ENCODE results near the gene BEGAIN. TPM values are rescaled to one million over a fixed set of nuclear protein-coding genes. Genes with fewer than 3 reads are reported as not detected.

BEGAIN gene
- total RNA-seq, 1 experiment from 2014 or later, result not detected

- Histone ChIP-seq H3K4me2 (no peak overlapping the region), H3F3A (ENCODE audit: insufficient read depth, low read depth) (no peaks in the 10 kb centered on the region), H3K27ac (no peak overlapping the region), H3K79me2 (ENCODE audit: low read depth) (no peaks in the 10 kb centered on the region), H3K4me1 (replicated peaks; ENCODE audit: insufficient read depth) (no peaks in the 10 kb centered on the region), H3K4me3 (no peak overlapping the region), H3K36me3 (ENCODE audit: low read depth) (no peaks in the 10 kb centered on the region), H4K20me1 (ENCODE audit: insufficient read depth) (no peaks in the 10 kb centered on the region), H3K9me3 (ENCODE audit: insufficient read depth, low read depth) (no peaks in the 10 kb centered on the region), H3K9me2 (ENCODE audit: insufficient read depth) (no peaks in the 10 kb centered on the region), H2AFZ (no peak overlapping the region), H3K27me3 (ENCODE audit: insufficient read depth, low read depth) (peaks cover 71% of the 10 kb centered on the region)
- POLR2A ChIA-PET (ENCODE audit: unreplicated experiment), result no interaction called here
- no TSS peak for BruUV-seq (replicated peaks)
- intact Hi-C loops (cut with micrococcal nuclease; ENCODE audit: unreplicated experiment), result no loop called here
- CTCF ChIA-PET, result no interaction called here
- no peak for DNase-seq
- no peak for TF ChIP-seq CTCF (conservative IDR thresholded peaks at IDR 0.05)
Observed at GRCh38 chr14:100592461-100592891, 5.3 kb upstream of the BEGAIN start.

DNA sequence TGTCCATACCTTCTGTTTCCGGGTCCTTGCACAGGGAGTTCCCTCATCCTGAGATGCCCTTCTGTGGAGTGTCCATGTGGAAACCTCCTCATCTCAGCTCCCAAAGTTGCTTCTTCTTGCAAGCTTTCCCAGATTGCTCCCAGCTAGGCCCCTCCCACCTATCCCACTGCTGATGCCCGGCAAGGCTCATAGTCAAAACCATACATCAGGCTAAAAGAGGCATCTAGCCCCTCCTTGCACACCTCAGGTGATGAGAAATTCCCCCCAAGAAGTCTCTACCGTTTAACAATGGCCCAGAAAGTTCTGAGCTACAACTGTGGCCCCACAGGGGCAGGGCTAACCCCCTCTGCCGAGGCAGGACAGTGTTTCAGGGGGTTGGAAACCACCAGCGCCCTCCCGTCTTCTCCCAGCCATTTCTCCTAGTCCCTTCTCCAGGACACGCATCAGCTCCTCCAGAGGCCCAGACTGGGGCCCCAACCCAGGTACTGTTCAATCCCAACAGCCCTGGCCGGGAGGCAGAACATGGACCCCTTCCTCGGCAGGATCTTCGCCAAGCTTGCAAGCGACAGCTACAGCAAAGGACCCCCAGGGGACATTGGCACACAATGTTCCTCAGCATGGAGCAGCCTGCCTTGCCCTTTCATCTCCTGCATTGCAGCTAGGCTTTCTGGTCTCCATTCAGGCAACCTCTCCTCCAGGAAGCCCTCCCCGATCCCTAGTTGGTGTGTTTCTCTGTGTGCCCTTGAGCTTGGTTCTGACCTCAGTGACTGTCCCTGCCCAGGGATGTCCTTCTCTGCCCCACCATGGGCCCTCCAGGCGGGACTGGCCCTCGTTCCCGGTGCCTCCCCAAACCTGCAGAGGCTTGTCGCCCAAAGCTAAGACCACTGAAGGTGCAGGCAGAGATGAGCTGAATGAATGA is 4.5 kb upstream of the BEGAIN start:
- no peaks in the 10 kb centered on the region for H3K79me2 ChIP-seq (ENCODE audit: low read depth)
- CTCF ChIA-PET, result no interaction called here
- POLR2A ChIA-PET (ENCODE audit: unreplicated experiment), result no interaction called here
- no peaks in the 10 kb centered on the region for H3K9me2 ChIP-seq (ENCODE audit: insufficient read depth)
- no peaks in the 10 kb centered on the region for H3K36me3 ChIP-seq (ENCODE audit: low read depth)
- H3K4me3 ChIP-seq, result no peak overlapping the region
- no peak overlapping the region for H3K27ac ChIP-seq
- TF ChIP-seq CTCF (conservative IDR thresholded peaks at IDR 0.05) (no peak), EZH2 (IDR thresholded peaks at IDR 0.05; ENCODE audit: low read depth) (no peak)
- no peak for DNase-seq
- H3K9me3 ChIP-seq (ENCODE audit: insufficient read depth, low read depth), result no peaks in the 10 kb centered on the region
- H2AFZ ChIP-seq, result no peak overlapping the region
- no peaks in the 10 kb centered on the region for H3F3A ChIP-seq (ENCODE audit: insufficient read depth, low read depth)
- BruUV-seq (replicated peaks), result no TSS peak
- no peak overlapping the region for H3K4me2 ChIP-seq
- no peaks in the 10 kb centered on the region for H4K20me1 ChIP-seq (ENCODE audit: insufficient read depth)
- H3K27me3 ChIP-seq (ENCODE audit: insufficient read depth, low read depth), result peaks cover 70% of the 10 kb centered on the region
- H3K4me1 ChIP-seq (replicated peaks; ENCODE audit: insufficient read depth), result no peaks in the 10 kb centered on the region
- intact Hi-C loops (cut with micrococcal nuclease; ENCODE audit: unreplicated experiment), result no loop called here

GRCh38 chr14:100590726-100591452 is 3.7 kb upstream of the BEGAIN start:
- POLR2A ChIA-PET (ENCODE audit: unreplicated experiment), result no interaction called here
- TF ChIP-seq CTCF (conservative IDR thresholded peaks at IDR 0.05) (no peak), EZH2 (IDR thresholded peaks at IDR 0.05; ENCODE audit: low read depth) (no peak)
- H3K9me2 ChIP-seq (ENCODE audit: insufficient read depth), result no peaks in the 10 kb centered on the region
- H3K36me3 ChIP-seq (ENCODE audit: low read depth), result no peaks in the 10 kb centered on the region
- CTCF ChIA-PET, result no interaction called here
- H3K9me3 ChIP-seq (ENCODE audit: insufficient read depth, low read depth), result no peaks in the 10 kb centered on the region
- H4K20me1 ChIP-seq (ENCODE audit: insufficient read depth), result no peaks in the 10 kb centered on the region
- no peaks in the 10 kb centered on the region for H3K79me2 ChIP-seq (ENCODE audit: low read depth)
- no peak overlapping the region for H3K27ac ChIP-seq
- H3K27me3 ChIP-seq (ENCODE audit: insufficient read depth, low read depth), result peaks cover 74% of the 10 kb centered on the region
- no peaks in the 10 kb centered on the region for H3F3A ChIP-seq (ENCODE audit: insufficient read depth, low read depth)
- intact Hi-C loops (cut with micrococcal nuclease; ENCODE audit: unreplicated experiment), result no loop called here
- no peak overlapping the region for H3K4me3 ChIP-seq
- no peak overlapping the region for H3K4me2 ChIP-seq
- no peaks in the 10 kb centered on the region for H3K4me1 ChIP-seq (replicated peaks; ENCODE audit: insufficient read depth)
- DNase-seq, result no peak
- H2AFZ ChIP-seq, result no peak overlapping the region
- no TSS peak for BruUV-seq (replicated peaks)
